ENCODE results near the gene TNFSF18.

TNFSF18 gene

GRCh38 chr1:173015629-173016028 lies 35.1 kb downstream of the TNFSF18 start:
- TF ChIP-seq CTCF (conservative IDR thresholded peaks at IDR 0.05; ENCODE audit: low read length) (no peak), EZH2phosphoT487 (IDR thresholded peaks at IDR 0.05; ENCODE audit: borderline replicate concordance) (no peak)
- H3K79me2 ChIP-seq (ENCODE audit: insufficient read depth, low read length): no peaks in the 10 kb centered on the region
- no peak overlapping the region for H2AFZ ChIP-seq (ENCODE audit: low read length)
- no peak overlapping the region for H3K4me2 ChIP-seq (ENCODE audit: low read depth, low read length, poor library complexity, severe bottlenecking)
- H4K20me1 ChIP-seq (ENCODE audit: insufficient read depth, low read length, poor library complexity, severe bottlenecking): no peaks in the 10 kb centered on the region
- no peaks in the 10 kb centered on the region for H3K36me3 ChIP-seq (ENCODE audit: insufficient read depth, low read length)
- no peaks in the 10 kb centered on the region for H3K9me2 ChIP-seq (replicated peaks; ENCODE audit: low read depth, low read length)
- no peaks in the 10 kb centered on the region for H3K9me3 ChIP-seq (ENCODE audit: insufficient read depth, low read depth, low read length)
- peaks cover 13% of the 10 kb centered on the region for H3K4me1 ChIP-seq (ENCODE audit: insufficient read depth, low read length, poor library complexity, severe bottlenecking)
- H3K27me3 ChIP-seq (ENCODE audit: insufficient read depth, low read length, poor library complexity, severe bottlenecking): no peaks in the 10 kb centered on the region
- no peak overlapping the region for H3K4me3 ChIP-seq (ENCODE audit: low read length, poor library complexity, severe bottlenecking)
- H3F3A ChIP-seq (ENCODE audit: low read depth): no peaks in the 10 kb centered on the region
- no peak overlapping the region for H3K9ac ChIP-seq (ENCODE audit: low read depth, low read length, poor library complexity, severe bottlenecking)

- Histone ChIP-seq H4K20me1 (ENCODE audit: insufficient read depth, low read length, poor library complexity, severe bottlenecking) (no peaks in the 10 kb centered on the region), H3K27me3 (ENCODE audit: insufficient read depth, low read length, poor library complexity, severe bottlenecking) (no peaks in the 10 kb centered on the region), H3K36me3 (ENCODE audit: insufficient read depth, low read length) (no peaks in the 10 kb centered on the region), H3K9ac (ENCODE audit: low read depth, low read length, poor library complexity, severe bottlenecking) (no peak overlapping the region), H3F3A (ENCODE audit: low read depth) (no peaks in the 10 kb centered on the region), H3K4me3 (ENCODE audit: low read length, poor library complexity, severe bottlenecking) (no peak overlapping the region), H3K9me2 (replicated peaks; ENCODE audit: low read depth, low read length) (no peaks in the 10 kb centered on the region), H3K9me3 (ENCODE audit: insufficient read depth, low read depth, low read length) (no peaks in the 10 kb centered on the region), H3K4me2 (ENCODE audit: low read depth, low read length, poor library complexity, severe bottlenecking) (no peak overlapping the region), H3K79me2 (ENCODE audit: insufficient read depth, low read length) (no peaks in the 10 kb centered on the region), H2AFZ (ENCODE audit: low read length) (no peak overlapping the region), H3K4me1 (ENCODE audit: insufficient read depth, low read length, poor library complexity, severe bottlenecking) (peaks cover 13% of the 10 kb centered on the region)
- TF ChIP-seq EZH2phosphoT487 (IDR thresholded peaks at IDR 0.05; ENCODE audit: borderline replicate concordance) (no peak), CTCF (conservative IDR thresholded peaks at IDR 0.05; ENCODE audit: low read length) (no peak)
These were observed 36.6 kb downstream of the TNFSF18 start for GRCh38 chr1:173014160-173014559.

DNA sequence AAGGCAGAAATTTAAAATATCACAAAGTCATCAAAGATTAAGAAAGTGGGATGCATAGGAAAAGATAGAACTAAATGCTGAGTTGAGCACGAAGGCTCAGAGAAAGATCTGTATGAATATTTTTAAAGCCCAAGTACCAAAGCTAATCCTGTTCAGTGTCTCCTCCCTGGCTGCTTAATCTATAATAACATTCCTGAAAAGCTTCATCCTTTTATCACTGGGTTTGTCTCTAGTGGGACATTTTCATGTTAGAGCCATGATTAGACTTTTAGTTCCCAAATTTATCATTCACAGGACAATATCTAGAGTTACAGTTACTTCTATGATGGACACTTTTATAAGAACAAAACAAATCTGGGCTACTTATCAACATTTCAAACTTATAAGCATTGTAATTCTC lies 38.6 kb downstream of the TNFSF18 start:
- H2AFZ ChIP-seq (ENCODE audit: low read length): no peak overlapping the region
- TF ChIP-seq CTCF (conservative IDR thresholded peaks at IDR 0.05; ENCODE audit: low read length): no peak
- TF ChIP-seq EZH2phosphoT487 (IDR thresholded peaks at IDR 0.05; ENCODE audit: borderline replicate concordance): no peak
- no peaks in the 10 kb centered on the region for H4K20me1 ChIP-seq (ENCODE audit: insufficient read depth, low read length, poor library complexity, severe bottlenecking)
- no peaks in the 10 kb centered on the region for H3K79me2 ChIP-seq (ENCODE audit: insufficient read depth, low read length)
- H3K27me3 ChIP-seq (ENCODE audit: insufficient read depth, low read length, poor library complexity, severe bottlenecking): no peaks in the 10 kb centered on the region
- H3K36me3 ChIP-seq (ENCODE audit: insufficient read depth, low read length): no peaks in the 10 kb centered on the region
- no peaks in the 10 kb centered on the region for H3K9me3 ChIP-seq (ENCODE audit: insufficient read depth, low read depth, low read length)
- no peak overlapping the region for H3K4me3 ChIP-seq (ENCODE audit: low read length, poor library complexity, severe bottlenecking)
- H3F3A ChIP-seq (ENCODE audit: low read depth): no peaks in the 10 kb centered on the region
- no peaks in the 10 kb centered on the region for H3K4me1 ChIP-seq (ENCODE audit: insufficient read depth, low read length, poor library complexity, severe bottlenecking)
- no peak overlapping the region for H3K4me2 ChIP-seq (ENCODE audit: low read depth, low read length, poor library complexity, severe bottlenecking)
- H3K9ac ChIP-seq (ENCODE audit: low read depth, low read length, poor library complexity, severe bottlenecking): no peak overlapping the region
- no peaks in the 10 kb centered on the region for H3K9me2 ChIP-seq (replicated peaks; ENCODE audit: low read depth, low read length)
